NCI-H128 (cell line): Measurements from ENCODE around the gene RRP7A.
"Not testable (repeated sequence)": the region's sequence is repeated elsewhere in the genome, so short reads cannot be mapped to it uniquely, and the experiment has no call there.

Source experiments
- DNase-seq: peaks from one replicate; lab custom pipeline; 2025; ENCODE audit not compliant: unreplicated experiment; lab: John Stamatoyannopoulos, UW

Gene RRP7A

DNA sequence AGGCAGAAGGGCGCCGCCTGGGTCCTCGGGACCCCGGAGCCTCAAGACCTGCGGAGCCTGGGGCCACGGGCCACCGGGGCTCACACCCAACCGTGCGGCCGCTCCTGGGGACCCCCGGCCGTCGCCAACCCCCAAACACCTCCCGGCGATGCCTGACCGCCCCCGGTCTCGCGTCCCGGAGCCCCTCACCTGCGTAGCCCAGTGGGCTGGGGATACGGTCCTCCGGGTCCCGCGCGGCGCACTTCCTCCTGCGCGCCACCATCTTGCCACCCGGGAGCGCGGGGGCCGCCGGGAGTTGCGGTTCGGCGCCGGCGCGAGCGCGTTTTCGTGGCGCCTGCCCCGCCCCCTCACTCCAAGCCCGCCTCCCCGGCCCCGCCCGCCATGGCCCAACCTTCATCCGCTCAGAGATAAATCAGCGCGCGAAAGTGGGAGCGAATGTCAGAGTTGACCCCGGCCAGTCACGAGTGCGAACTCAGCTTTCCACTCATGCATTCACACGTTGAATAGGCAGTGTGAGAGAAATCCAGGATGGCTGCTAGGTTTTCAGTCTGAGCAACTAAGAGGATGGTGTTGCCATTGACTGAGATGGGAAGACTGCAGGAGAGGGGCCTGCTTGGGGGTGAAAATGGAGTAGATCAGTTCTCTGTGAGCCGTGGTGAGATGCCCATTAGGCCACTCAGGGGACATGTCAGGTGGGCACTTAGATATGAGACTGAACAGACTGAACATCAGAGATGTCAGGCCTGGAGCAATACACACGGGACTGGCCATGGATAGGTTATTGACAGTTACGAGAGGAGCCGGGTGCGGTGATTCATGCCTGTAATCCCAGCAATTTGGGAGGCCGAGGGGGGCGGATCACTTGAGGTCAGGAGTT lies at the start of gene RRP7A:
Gene RRP7A, minus strand, starts transcription at position 272 of the 877 bp plus-strand sequence. Its CDS starts 10 bp downstream, at position 262.
- peak; percentile 8 for DNase-seq

- DNase-seq, result not testable (repeated sequence)
Measured at GRCh38 chr22:42567950-42568349, 48.4 kb upstream of the RRP7A start.

- no peak for DNase-seq
Measured at GRCh38 chr22:42565956-42566355, 46.4 kb upstream of the RRP7A start.

DNA sequence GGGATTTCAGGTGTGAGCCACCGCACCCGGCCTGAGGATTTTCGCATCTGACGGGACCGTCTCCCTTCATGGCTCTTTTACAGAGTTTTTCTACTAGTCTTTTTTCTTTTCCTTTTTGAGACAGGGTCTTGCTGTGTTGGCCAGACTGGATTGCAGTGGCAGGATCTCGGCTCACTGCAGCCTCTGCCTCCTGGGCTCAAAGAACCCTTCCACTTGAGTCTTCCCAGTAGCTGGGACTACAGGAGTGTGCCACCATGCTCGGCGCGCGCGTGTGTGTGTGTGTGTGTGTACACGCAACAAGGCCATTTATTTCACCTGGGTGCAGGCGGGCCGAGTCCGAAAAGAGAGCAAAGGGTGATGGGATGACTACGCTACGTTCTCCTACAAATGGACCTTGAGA lies 45.1 kb upstream of the RRP7A start:
- no peak for DNase-seq

GRCh38 chr22:42563943-42564342 lies 44.3 kb upstream of the RRP7A start:
- not testable (repeated sequence) for DNase-seq

DNA sequence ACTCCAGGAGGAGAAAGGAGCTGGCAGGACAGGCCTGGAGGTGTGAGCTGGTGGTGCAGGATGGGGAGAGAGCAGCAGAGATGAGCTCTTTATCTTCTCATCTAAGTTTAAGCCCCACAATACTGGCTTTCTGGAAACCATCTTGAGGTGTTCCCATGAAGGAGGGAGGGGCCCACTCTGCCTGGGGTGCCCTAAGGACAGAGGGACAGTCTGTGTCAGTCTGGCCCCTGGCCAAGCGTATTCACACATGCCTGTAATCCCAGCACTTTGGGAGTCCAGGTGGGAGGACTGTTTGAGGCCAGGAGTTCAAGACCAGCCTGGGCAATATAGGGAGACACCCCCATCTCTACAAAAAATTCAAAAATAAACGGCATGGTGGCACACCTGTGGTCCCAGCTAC lies 43.1 kb upstream of the RRP7A start:
- DNase-seq, result no peak

DNA sequence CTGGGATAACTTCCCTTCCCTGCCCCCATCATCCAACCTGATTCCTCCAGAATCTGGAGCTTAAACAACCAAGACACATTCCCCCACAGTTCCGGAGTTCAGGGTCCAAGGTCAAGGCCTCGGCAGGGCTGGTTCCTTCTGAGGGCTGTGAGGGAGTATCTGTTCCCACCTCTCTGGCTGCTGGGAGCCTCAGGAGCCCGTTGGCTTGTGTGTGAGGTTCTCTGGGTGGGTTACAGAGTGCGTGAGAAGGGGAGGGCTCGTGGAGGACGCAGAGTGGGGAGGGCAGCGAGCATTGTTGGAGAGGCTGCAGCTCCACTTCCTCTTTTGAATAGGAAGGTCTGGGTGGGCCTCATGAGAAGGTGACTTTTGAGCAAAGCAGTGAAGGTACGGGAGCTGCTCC lies 42.7 kb upstream of the RRP7A start:
- no peak for DNase-seq

- no peak for DNase-seq
Measured at GRCh38 chr22:42561856-42562255, 42.3 kb upstream of the RRP7A start.

DNA sequence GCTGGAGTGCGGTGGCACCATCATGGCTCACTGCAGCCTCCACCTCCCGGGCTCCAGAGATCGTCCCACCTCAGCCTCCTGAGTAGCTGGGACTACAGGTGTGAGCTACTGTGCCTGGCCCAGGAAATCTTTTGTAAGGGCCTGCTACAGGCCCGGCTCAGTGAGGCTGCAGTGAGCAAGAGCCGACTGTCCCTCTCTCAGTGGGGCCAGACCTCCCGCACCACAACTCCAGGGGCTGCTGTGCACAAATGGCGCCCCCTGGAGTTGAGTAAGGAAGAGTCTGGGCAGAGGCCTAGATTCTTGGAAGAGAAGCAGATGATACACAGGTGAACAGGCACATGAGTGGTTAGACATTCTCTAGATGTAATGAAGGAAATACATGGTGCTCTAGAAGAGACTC lies 41.2 kb upstream of the RRP7A start:
- DNase-seq, result no peak

DNA sequence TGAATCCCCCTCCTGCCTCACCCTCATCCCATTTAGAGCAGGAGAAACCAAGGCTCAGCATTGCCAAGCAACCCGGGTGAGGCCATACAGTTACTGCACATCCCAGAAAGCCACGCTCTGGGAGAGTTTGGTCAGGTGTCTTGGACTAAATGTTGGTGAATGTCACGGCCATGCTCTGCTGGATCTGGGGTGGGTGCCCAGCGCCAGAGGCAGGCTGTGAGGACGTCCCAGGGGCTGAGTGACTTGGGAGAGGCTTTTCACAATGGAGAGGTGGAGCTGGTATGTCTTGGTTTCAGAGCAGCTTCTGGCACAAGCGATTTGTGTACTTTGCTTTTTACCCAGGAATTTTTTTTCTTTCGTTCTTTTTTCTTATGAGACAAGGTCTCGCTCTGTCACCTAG lies 40.8 kb upstream of the RRP7A start:
- DNase-seq, result no peak

DNA sequence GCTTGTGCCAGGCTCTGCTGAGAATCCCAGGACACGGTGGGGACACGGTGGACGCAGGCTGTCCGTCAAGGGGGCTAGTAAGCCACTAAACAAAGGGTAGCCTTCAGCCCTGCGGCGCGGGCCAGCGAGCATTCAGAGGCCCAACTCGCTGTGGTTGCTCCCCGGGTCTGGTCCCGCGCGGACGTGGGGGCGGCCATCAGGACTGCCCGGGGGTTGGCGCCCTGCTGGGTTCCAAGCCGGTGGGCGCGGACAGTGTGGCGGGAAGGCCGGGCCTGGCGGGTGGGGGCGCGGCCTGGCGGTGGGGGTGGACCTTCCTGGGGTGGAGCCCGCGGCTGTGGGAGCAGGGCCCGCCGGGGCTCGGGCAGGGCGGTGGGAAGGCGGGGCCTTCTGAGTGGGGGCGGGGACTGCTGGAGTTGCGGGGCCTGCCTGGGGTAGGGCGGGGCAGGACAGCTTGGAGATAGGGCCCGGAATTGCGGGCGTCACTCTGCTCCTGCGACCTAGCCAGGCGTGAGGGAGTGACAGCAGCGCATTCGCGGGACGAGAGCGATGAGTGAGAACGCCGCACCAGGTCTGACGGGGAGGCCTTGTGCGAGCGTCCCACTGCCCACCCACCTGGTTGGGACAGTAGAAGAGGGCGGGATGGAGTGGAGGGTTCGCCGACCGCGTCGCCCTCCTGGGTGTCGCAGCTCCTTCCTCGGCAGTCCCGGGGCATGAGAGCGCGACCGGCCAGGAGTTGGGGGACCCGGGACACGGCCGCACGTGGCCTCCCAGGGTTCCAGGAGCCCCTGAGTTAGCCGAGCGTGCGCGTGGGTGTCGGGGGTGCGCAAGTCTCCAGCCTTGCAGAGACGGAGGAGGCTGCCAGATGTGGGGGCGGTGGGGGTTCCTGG lies 34.1 kb upstream of the RRP7A start, which contains the start of gene SERHL2:
Gene SERHL2, plus strand, starts transcription at position 482 of the 887 bp plus-strand sequence. Its CDS starts 65 bp downstream, at position 547.
- peak; percentile 4 for DNase-seq

DNA sequence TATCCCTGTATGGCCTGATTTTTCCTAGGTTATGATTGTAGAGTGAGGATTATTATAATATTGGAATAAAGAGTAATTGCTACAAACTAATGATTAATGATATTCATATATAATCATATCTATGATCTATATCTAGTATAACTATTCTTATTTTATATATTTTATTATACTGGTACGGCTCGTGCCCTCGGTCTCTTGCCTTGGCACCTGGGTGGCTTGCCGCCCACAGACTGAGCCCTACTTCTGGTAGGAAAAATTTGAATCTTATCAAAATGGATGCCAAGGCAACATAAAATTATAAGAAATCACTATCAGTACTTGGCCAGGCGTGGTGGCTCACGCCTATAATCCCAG lies 32.7 kb upstream of the RRP7A start:
- DNase-seq, result not testable (repeated sequence)

DNA sequence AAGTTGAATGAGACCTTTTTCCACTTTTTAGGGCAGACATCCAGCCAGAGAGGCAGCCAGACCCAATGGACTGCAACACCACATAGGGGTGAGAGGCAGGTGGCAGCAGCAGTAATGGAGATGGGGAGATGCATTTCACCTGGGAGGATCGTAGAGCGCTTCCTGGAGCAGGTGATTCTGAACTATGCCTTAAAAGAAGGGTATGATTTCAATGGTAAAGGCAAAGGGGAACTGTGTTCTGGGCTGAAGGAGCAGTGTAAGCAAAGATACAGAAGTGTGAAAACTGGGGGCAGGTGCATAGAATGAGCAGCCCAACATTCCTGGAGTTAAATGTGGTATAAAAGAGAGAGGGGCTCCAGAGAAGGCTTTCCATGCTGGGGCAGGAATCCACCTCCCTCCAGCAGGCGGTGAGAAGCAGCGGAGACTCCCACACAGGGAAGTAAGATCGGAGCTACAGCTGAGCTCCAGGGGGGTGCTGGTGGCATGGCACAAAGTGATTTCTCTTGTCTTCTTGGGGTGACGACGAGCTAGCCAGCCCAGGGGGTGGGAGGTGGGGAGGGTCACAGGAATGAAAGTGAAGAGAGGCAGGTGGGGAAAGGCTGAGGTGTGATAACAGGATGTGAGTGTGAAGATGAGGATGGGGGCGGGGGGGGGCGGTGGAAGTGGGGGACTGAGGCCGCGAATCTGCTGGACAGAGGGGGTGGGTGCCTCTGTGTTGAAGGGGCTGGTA lies 29.9 kb upstream of the RRP7A start:
- DNase-seq, result no peak

- no peak for DNase-seq
Measured at GRCh38 chr22:42548597-42549330, 29.2 kb upstream of the RRP7A start.

DNA sequence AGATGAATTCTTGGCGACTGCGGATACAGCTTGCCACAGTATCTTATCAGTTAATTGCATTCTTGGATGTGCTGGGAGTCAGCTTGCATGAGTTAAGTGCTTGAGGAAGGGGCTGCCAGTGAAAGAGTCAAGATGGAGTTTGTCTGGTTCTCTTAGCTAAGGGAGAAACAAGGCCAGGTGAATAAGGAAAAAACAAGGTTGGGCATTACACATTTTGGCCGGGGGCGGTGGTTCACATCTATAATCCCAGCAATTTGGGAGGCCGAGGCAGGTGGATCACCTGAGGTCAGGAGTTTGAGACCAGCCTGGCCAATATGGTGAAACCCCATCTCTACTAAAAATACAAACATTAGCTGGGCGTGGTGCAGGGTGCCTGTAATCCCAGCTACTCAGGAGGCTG lies 28.5 kb upstream of the RRP7A start:
- DNase-seq, result not testable (repeated sequence)

GRCh38 chr22:42547562-42547961 lies 28.0 kb upstream of the RRP7A start:
- no peak for DNase-seq

- DNase-seq, result no peak
Measured at GRCh38 chr22:42544686-42545085, 25.1 kb upstream of the RRP7A start.

- DNase-seq, result not testable (repeated sequence)
Measured at GRCh38 chr22:42539236-42539771, 19.7 kb upstream of the RRP7A start.

- DNase-seq, result not testable (repeated sequence)
Measured at GRCh38 chr22:42537199-42537831, 17.7 kb upstream of the RRP7A start.

- not testable (repeated sequence) for DNase-seq
Measured at GRCh38 chr22:42536634-42537033, 17.0 kb upstream of the RRP7A start.
